GM21367 (cell line): Measurements from ENCODE around the gene TNFRSF4.

ENCODE experiments used
- ATAC-seq: cut with Tn5 transposase; IDR thresholded peaks from one replicate; pipeline ENCODE4 v1.9.1; 2021; ENCODE audit not compliant: unreplicated experiment

Gene TNFRSF4

GRCh38 chr1:1245817-1246576 lies 32.0 kb upstream of the TNFRSF4 start:
- ATAC-seq: no peak

GRCh38 chr1:1245178-1245816 lies 31.3 kb upstream of the TNFRSF4 start:
- ATAC-seq: no peak

GRCh38 chr1:1244192-1244811 lies 30.3 kb upstream of the TNFRSF4 start:
- no peak for ATAC-seq

- ATAC-seq: no peak
These were observed 29.8 kb upstream of the TNFRSF4 start for GRCh38 chr1:1243807-1244191.

GRCh38 chr1:1243266-1243660 lies 29.3 kb upstream of the TNFRSF4 start:
- ATAC-seq: no peak

GRCh38 chr1:1242461-1243265 lies 28.7 kb upstream of the TNFRSF4 start:
- no peak for ATAC-seq

GRCh38 chr1:1241588-1242219 lies 27.8 kb upstream of the TNFRSF4 start:
- no peak for ATAC-seq

- no peak for ATAC-seq
These were observed 27.1 kb upstream of the TNFRSF4 start for GRCh38 chr1:1240822-1241587.

- ATAC-seq: no peak
These were observed 26.4 kb upstream of the TNFRSF4 start for GRCh38 chr1:1240348-1240732.

GRCh38 chr1:1239614-1240347 lies 25.8 kb upstream of the TNFRSF4 start:
- no peak for ATAC-seq

GRCh38 chr1:1239227-1239613 lies 25.3 kb upstream of the TNFRSF4 start:
- ATAC-seq: no peak

GRCh38 chr1:1238702-1239178 lies 24.8 kb upstream of the TNFRSF4 start:
- no peak for ATAC-seq

GRCh38 chr1:1237874-1238701 lies 24.1 kb upstream of the TNFRSF4 start:
- ATAC-seq: no peak

GRCh38 chr1:1236945-1237873 lies 23.3 kb upstream of the TNFRSF4 start:
- ATAC-seq: no peak

- ATAC-seq: no peak
These were observed 22.3 kb upstream of the TNFRSF4 start for GRCh38 chr1:1236176-1236763.

- ATAC-seq: no peak
These were observed 21.2 kb upstream of the TNFRSF4 start for GRCh38 chr1:1235016-1235744.
